Activated naive CD8-positive, alpha-beta T cell treated with anti-CD3 and anti-CD28 coated beads, Interleukin-2, amount 50 U/mL, for 16 hours (primary cell): Measurements from ENCODE around the gene MIAT.
"Not testable (repeated sequence)": the region's sequence is repeated elsewhere in the genome, so short reads cannot be mapped to it uniquely, and the experiment has no call there.

Experiments
- DNase-seq: peaks from one replicate; pipeline ENCODE4 v3.0.0-alpha.2; 2020; ENCODE audit warnings: low read depth, low spot score

Gene MIAT

GRCh38 chr22:26700462-26700861 is 43.1 kb downstream of the MIAT start:
- DNase-seq: no peak

GRCh38 chr22:26700886-26701285 is 43.5 kb downstream of the MIAT start:
- DNase-seq: no peak

GRCh38 chr22:26701323-26701722 is 43.9 kb downstream of the MIAT start:
- no peak for DNase-seq

- DNase-seq: no peak
These were observed 45.8 kb downstream of the MIAT start for GRCh38 chr22:26702906-26703830.

- not testable (repeated sequence) for DNase-seq
These were observed 48.0 kb downstream of the MIAT start for GRCh38 chr22:26705379-26705778.

GRCh38 chr22:26707090-26707489 is 49.7 kb downstream of the MIAT start:
- no peak for DNase-seq

- DNase-seq: no peak
These were observed 50.2 kb downstream of the MIAT start for GRCh38 chr22:26707581-26707980.

- no peak for DNase-seq
These were observed 51.0 kb downstream of the MIAT start for GRCh38 chr22:26708256-26709009.

- no peak for DNase-seq
These were observed 52.4 kb downstream of the MIAT start for GRCh38 chr22:26709617-26710390.

GRCh38 chr22:26711205-26711963 is 54.0 kb downstream of the MIAT start:
- DNase-seq: no peak

GRCh38 chr22:26712158-26712557 is 54.8 kb downstream of the MIAT start:
- DNase-seq: no peak

GRCh38 chr22:26713823-26714449 is 56.5 kb downstream of the MIAT start:
- no peak for DNase-seq

GRCh38 chr22:26714971-26715370 is 57.6 kb downstream of the MIAT start:
- DNase-seq: no peak

- no peak for DNase-seq
These were observed 58.1 kb downstream of the MIAT start for GRCh38 chr22:26715392-26715936.

GRCh38 chr22:26718488-26718887 is 61.1 kb downstream of the MIAT start:
- DNase-seq: no peak

- DNase-seq: no peak
These were observed 61.5 kb downstream of the MIAT start for GRCh38 chr22:26718905-26719304.

GRCh38 chr22:26722159-26722558 is 64.8 kb downstream of the MIAT start:
- no peak for DNase-seq

GRCh38 chr22:26724414-26724813 is 67.0 kb downstream of the MIAT start:
- no peak for DNase-seq

GRCh38 chr22:26725012-26725676 is 67.8 kb downstream of the MIAT start:
- no peak for DNase-seq
